ENCODE measurements around the gene PRPF8. TPM values are rescaled to one million over a fixed set of nuclear protein-coding genes. Genes with fewer than 3 reads are reported as not detected.

Gene PRPF8
- total RNA-seq, result 418 and 423 TPM in 2 replicates
- total RNA-seq (2013), result 137 TPM
- polyA plus RNA-seq, result 174 and 177 TPM in 2 replicates
- polyA minus RNA-seq, result 207 and 310 TPM in 2 replicates

- Histone ChIP-seq H3K27me3 (replicated peaks in 1 of 4; ENCODE audit: control extremely low read depth in 1 of 4, control insufficient read depth in 3 of 4, insufficient read depth in 4 of 4, low read length in 3 of 4) (no peaks in the 10 kb centered on the region), H3K4me2 (replicated peaks; ENCODE audit: low read depth, low read length, poor library complexity, severe bottlenecking) (peak within 1 kb of the TSS; percentile 84), H3K79me2 (ENCODE audit: control insufficient read depth, insufficient read depth, low read length) (peaks cover 39% of the 10 kb centered on the region), H3K4me1 (ENCODE audit: control insufficient read depth in 2 of 2, insufficient read depth in 2 of 2, low read length in 2 of 2) (peaks cover 17 to 28% of the 10 kb centered on the region in 2 donors), H3K9ac (ENCODE audit: low read length) (peak within 1 kb of the TSS; percentile 91), H4K20me1 (ENCODE audit: control insufficient read depth, insufficient read depth, low read length, poor library complexity, severe bottlenecking) (peaks cover 44% of the 10 kb centered on the region), H3K36me3 (replicated peaks in 1 of 2; ENCODE audit: control extremely low read depth in 1 of 2, control insufficient read depth in 1 of 2, extremely low read depth in 1 of 2, insufficient read depth in 2 of 2, low read length in 1 of 2) (peaks cover 3 to 38% of the 10 kb centered on the region in 2 experiments), H3K9me3 (ENCODE audit: control extremely low read depth in 1 of 3, control insufficient read depth in 2 of 3, insufficient read depth in 1 of 3, low read length in 2 of 3) (no peaks in the 10 kb centered on the region), H2AFZ (ENCODE audit: insufficient read depth, low read depth, low read length, poor library complexity, severe bottlenecking) (peak within 1 kb of the TSS; percentile 94), H3K4me3 (ENCODE audit: control extremely low read depth in 1 of 5, extremely low read depth in 1 of 5, insufficient read depth in 1 of 5, low read depth in 2 of 5, low read length in 4 of 5) (peak within 1 kb of the TSS; percentile 88 to 97 (median 92)), H3K27ac (ENCODE audit: low read length in 2 of 2) (peak within 1 kb of the TSS; percentile 90 to 92)
- intact Hi-C loops (cut with micrococcal nuclease), result loop anchor here (1.0 to 2.0 kb wide), 7 partner anchors 16 to 181 kb away; partner anchors contain the start of genes INPP5K, RILP and SMYD4
- no peaks in the 10 kb centered on the region for H3K9me3 Mint-ChIP-seq (ENCODE audit: insufficient read depth)
- WGBS (ENCODE audit: insufficient coverage), result under 1% methylated on average over 70 of the region's 72 CpGs
- H3K4me3 Mint-ChIP-seq, result peak within 1 kb of the TSS; percentile 100
- peaks cover 37% of the 10 kb centered on the region for H3K4me1 Mint-ChIP-seq
- DNase-seq (peak; percentile 99), ATAC-seq (ENCODE audit: low read depth) (peak; percentile 99)
- no peaks in the 10 kb centered on the region for H3K27me3 Mint-ChIP-seq
- ChIA-PET CTCF (interaction anchor here (0.7 to 2.9 kb wide), 8 partner anchors 15 to 356 kb away, joined by 3 to 13 read pairs (median 5); partner anchors contain the start of gene RILP), POLR2A (interaction anchor here (0.6 to 1.2 kb wide), 4 partner anchors 32 to 314 kb away, joined by 3 to 7 read pairs (median 5); partner anchors contain the start of genes RILP, RPA1 and SMYD4)
- H3K27ac Mint-ChIP-seq, result peak within 1 kb of the TSS; percentile 100
- no peak for TF ChIP-seq EZH2 (IDR thresholded peaks at IDR 0.05; ENCODE audit: borderline replicate concordance, insufficient read depth, low read depth, low read length, poor library complexity, severe bottlenecking)
- TF ChIP-seq, protein P1, sequence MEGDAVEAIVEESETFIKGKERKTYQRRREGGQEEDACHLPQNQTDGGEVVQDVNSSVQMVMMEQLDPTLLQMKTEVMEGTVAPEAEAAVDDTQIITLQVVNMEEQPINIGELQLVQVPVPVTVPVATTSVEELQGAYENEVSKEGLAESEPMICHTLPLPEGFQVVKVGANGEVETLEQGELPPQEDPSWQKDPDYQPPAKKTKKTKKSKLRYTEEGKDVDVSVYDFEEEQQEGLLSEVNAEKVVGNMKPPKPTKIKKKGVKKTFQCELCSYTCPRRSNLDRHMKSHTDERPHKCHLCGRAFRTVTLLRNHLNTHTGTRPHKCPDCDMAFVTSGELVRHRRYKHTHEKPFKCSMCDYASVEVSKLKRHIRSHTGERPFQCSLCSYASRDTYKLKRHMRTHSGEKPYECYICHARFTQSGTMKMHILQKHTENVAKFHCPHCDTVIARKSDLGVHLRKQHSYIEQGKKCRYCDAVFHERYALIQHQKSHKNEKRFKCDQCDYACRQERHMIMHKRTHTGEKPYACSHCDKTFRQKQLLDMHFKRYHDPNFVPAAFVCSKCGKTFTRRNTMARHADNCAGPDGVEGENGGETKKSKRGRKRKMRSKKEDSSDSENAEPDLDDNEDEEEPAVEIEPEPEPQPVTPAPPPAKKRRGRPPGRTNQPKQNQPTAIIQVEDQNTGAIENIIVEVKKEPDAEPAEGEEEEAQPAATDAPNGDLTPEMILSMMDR (IDR thresholded peaks at IDR 0.05), result no peak
Observed at GRCh38 chr17:1684378-1685189, at the start of gene PRPF8. PRPF8 (minus strand) TSS chr17:1684867; CDS start chr17:1684571, 296 bp downstream.

Measured in B cell (primary cell).